Measurements from ENCODE around the gene XPO4. TPM values are rescaled to one million over a fixed set of nuclear protein-coding genes. Genes with fewer than 3 reads are reported as not detected.

XPO4 gene
- total and polyA plus RNA-seq, 2 of the 13 experiments (the other 11 are each of a cell fraction or from before 2014, with no cell fraction given): 8.4 to 24.8 TPM

- peak; percentile 29; the same call in 1 of the 2 replicates for TF ChIP-seq AHDC1 (CRISPR knock-in tag; IDR thresholded peaks at IDR 0.05; ENCODE audit: borderline replicate concordance)
- TF ChIP-seq FIP1L1 (IDR thresholded peaks at IDR 0.05; ENCODE audit: borderline replicate concordance, insufficient read depth, low read depth, low read length): no peak
- TF ChIP-seq NFIB (CRISPR knock-in tag; IDR thresholded peaks at IDR 0.05; ENCODE audit: borderline replicate concordance): 0 out of 2 replicates have a peak, but pooled peaks have one; percentile 73
- TF ChIP-seq ZNF484 (CRISPR knock-in tag; IDR thresholded peaks at IDR 0.05; ENCODE audit: borderline replicate concordance, low read depth): no peak
- TF ChIP-seq CBX5 (CRISPR knock-in tag; IDR thresholded peaks at IDR 0.05; ENCODE audit: borderline replicate concordance): no peak; the same call in 1 of the 2 replicates
- TF ChIP-seq CTCF (CRISPR knock-in tag; IDR thresholded peaks at IDR 0.05): peak; percentile 13; the same call in 1 of the 2 replicates
- TF ChIP-seq ZNF569 (CRISPR knock-in tag; IDR thresholded peaks at IDR 0.05; ENCODE audit: borderline replicate concordance): no peak
- TF ChIP-seq ZBTB14 (CRISPR knock-in tag; IDR thresholded peaks at IDR 0.05): peak; percentile 66
- TF ChIP-seq HOXA9 (CRISPR knock-in tag; IDR thresholded peaks at IDR 0.05; ENCODE audit: borderline replicate concordance): no peak
- no peak for TF ChIP-seq USF2 (IDR thresholded peaks at IDR 0.05; ENCODE audit: low read depth, low read length)
- no peak for TF ChIP-seq USF2 (CRISPR knock-in tag; IDR thresholded peaks at IDR 0.05; ENCODE audit: borderline replicate concordance)
- peak; percentile 99 for TF ChIP-seq ZNF280B (CRISPR knock-in tag; IDR thresholded peaks at IDR 0.05; ENCODE audit: borderline replicate concordance)
- no peak for TF ChIP-seq ZBTB8A (CRISPR knock-in tag; IDR thresholded peaks at IDR 0.05; ENCODE audit: borderline replicate concordance, low read depth)
- TF ChIP-seq HDAC1 (CRISPR knock-in tag; IDR thresholded peaks at IDR 0.05): peak; percentile 25; the same call in 1 of the 2 replicates
Observed at GRCh38 chr13:20773194-20774080, 129.1 kb downstream of the XPO4 start, which contains the start of gene EEF1AKMT1 (continued).

Measured in HepG2 (cell line).